ENCODE data around the gene NOP16.

DNA sequence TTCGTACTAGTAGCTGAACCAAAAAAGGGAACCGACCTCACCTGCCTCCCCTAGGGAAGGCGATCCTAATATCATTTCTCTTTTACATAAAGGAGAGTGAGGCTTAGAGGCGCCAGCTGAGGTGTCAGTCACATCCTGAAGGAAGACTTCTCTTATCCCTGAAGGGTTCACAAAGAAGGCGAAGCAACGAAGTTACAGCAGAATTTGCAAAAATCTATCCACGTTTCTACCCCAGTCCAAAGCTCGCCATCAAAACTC lies 26.2 kb downstream of the NOP16 start:
- TF ChIP-seq, protein P1, sequence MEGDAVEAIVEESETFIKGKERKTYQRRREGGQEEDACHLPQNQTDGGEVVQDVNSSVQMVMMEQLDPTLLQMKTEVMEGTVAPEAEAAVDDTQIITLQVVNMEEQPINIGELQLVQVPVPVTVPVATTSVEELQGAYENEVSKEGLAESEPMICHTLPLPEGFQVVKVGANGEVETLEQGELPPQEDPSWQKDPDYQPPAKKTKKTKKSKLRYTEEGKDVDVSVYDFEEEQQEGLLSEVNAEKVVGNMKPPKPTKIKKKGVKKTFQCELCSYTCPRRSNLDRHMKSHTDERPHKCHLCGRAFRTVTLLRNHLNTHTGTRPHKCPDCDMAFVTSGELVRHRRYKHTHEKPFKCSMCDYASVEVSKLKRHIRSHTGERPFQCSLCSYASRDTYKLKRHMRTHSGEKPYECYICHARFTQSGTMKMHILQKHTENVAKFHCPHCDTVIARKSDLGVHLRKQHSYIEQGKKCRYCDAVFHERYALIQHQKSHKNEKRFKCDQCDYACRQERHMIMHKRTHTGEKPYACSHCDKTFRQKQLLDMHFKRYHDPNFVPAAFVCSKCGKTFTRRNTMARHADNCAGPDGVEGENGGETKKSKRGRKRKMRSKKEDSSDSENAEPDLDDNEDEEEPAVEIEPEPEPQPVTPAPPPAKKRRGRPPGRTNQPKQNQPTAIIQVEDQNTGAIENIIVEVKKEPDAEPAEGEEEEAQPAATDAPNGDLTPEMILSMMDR (IDR thresholded peaks at IDR 0.05) = no peak
- no peak for TF ChIP-seq POLR2AphosphoS5 (IDR thresholded peaks at IDR 0.05)
- no peak for TF ChIP-seq POLR2A (IDR thresholded peaks at IDR 0.05; ENCODE audit: low read depth)
